LNCAP (cell line): ENCODE results near the gene SLC26A8.

Experiments
- CTCF ChIP-seq: fragments of 450-650 bp; IDR thresholded peaks from 2 replicates; pipeline ENCODE4 v1.5.1; 2017; ENCODE audit warnings: mild to moderate bottlenecking

SLC26A8 gene

GRCh38 chr6:36034441-36034840, 10.0 kb upstream of the SLC26A8 start:
- TF ChIP-seq CTCF: no peak

DNA sequence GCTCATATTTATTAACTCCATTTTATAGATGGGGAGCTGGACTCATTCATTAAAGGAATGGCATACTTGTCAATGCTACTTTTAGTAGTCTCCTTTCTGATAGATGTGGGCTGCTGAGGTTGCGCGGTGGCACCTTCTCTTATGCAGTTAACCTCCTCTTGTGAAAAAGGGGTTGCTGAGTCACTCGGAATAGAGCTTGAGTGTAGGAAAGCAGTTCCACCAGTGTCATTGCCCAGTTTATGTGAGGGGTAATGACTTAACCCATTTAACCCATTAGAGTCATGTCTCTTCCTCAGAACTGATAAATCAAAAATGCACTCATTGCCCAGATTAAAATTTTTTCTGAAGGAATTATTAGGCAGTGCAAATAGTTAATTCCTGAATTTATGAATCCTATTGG, 9.5 kb upstream of the SLC26A8 start:
- TF ChIP-seq CTCF: no peak

- TF ChIP-seq CTCF: no peak
Observed at GRCh38 chr6:36032261-36032660, 7.8 kb upstream of the SLC26A8 start.

DNA sequence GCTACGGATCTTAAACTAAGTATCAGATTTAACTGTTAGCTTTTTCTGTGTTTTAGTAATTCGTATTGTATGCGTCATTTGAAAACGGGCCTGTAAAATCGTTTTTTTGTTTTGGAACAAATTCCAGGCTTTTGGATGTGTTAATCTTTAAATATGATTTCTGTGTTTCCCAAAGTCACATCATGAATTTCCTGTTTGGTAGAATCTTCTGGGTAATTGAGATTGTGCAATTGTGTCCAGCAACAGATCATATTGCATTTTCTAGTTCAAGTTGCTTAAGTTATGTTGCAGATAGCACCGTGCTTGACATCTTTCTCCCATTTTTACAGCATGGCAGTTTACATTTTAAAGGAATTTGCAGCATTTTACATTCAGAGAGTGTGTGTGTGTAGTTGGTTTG, 5.0 kb upstream of the SLC26A8 start:
- no peak for TF ChIP-seq CTCF

DNA sequence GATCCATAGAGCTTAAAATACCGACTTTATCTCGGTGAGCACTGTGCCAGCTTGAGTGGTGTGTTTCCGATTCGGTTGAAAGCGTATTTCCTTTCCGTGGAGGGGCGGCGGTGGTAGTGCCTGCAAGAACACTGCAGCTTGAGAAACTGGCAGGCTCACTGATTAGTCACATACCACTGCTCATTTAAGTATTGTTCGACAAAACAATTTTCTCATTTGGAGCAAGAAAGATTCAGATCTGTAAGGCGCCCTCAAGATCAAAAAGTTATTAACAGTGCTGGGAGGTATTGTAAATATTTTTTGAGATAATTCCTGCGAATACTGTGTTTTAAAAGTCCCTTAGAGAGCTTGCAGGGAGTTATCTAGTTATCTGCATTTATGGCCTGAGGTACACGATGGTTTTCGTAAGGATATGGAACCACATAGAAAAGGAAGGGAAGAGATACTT, 4.5 kb upstream of the SLC26A8 start:
- no peak for TF ChIP-seq CTCF

DNA sequence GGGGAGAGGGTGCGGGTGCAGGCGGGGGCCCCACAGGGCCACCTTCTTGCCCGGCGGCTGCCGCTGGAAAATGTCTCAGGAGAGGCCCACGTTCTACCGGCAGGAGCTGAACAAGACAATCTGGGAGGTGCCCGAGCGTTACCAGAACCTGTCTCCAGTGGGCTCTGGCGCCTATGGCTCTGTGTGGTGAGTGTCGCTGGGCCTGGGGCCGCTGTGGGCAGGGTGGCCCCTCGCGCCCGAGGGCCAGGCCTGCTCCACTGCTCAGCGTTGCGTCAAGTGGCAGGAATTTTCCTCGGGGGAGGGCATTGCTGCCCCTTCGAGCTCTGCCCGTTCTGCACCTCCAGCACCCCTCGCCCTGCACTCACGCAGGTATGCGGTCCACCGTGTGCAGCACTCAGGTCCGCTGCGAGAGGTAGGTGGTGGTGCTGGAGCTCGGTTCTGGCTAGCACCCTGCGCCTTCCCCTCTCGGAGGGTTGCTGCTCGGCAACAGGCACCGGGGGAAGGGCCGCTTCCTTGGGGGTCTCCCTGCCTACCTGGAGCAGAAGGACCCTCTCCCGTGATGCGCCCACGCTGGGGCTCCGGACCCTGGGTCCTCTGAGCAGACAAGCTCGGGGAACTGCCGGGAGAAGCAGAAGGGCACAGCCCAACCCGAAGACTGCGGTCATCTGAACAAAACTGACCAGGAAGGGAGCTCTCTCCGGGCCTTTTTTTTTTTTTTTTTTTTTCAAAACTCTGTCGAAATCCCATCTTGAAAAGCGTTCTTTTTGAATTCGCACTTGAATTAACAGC, 3.8 kb upstream of the SLC26A8 start:
- no peak for TF ChIP-seq CTCF

DNA sequence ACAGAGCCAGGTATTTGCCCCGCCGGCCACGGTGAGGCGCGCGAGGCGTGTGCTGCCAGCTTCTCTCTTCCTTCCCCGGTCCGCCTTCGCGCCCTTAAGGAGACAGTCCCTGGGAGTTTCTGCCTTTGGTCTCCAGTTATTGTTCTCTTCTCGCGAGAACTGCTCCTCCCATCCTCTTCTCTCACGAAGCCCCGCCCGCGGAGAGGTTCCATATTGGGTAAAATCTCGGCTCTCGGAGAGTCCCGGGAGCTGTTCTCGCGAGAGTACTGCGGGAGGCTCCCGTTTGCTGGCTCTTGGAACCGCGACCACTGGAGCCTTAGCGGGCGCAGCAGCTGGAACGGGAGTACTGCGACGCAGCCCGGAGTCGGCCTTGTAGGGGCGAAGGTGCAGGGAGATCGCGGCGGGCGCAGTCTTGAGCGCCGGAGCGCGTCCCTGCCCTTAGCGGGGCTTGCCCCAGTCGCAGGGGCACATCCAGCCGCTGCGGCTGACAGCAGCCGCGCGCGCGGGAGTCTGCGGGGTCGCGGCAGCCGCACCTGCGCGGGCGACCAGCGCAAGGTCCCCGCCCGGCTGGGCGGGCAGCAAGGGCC, 3.2 kb upstream of the SLC26A8 start, which contains the start of gene MAPK14:
Gene MAPK14, plus strand, starts transcription at position 308 of the 587 bp plus-strand sequence. CDS start 350 bp downstream, outside the sequence.
- peak; percentile 84 for TF ChIP-seq CTCF
